COLO668 (cell line): Measurements from ENCODE around the gene TP73.
"Not testable (repeated sequence)": the region's sequence is repeated elsewhere in the genome, so short reads cannot be mapped to it uniquely, and the experiment has no call there.

Experiments
- DNase-seq: peaks from one replicate; lab custom pipeline; 2025; ENCODE audit not compliant: unreplicated experiment; lab: John Stamatoyannopoulos, UW

The TP73 gene

GRCh38 chr1:3740752-3741151 lies 88.4 kb downstream of the TP73 start:
- no peak for DNase-seq

- no peak for DNase-seq
Measured at GRCh38 chr1:3741566-3742438, 89.5 kb downstream of the TP73 start.

GRCh38 chr1:3742439-3743298 lies 90.4 kb downstream of the TP73 start:
- no peak for DNase-seq

- DNase-seq: no peak
Measured at GRCh38 chr1:3743421-3743820, 91.1 kb downstream of the TP73 start.

- DNase-seq: no peak
Measured at GRCh38 chr1:3743826-3744225, 91.5 kb downstream of the TP73 start.

- no peak for DNase-seq
Measured at GRCh38 chr1:3744646-3745045, 92.3 kb downstream of the TP73 start.

GRCh38 chr1:3745071-3745470 lies 92.8 kb downstream of the TP73 start:
- DNase-seq: no peak

- no peak for DNase-seq
Measured at GRCh38 chr1:3745590-3746381, 93.5 kb downstream of the TP73 start.

GRCh38 chr1:3746389-3746829 lies 94.1 kb downstream of the TP73 start:
- DNase-seq: peak; percentile 60

- peak; percentile 97 for DNase-seq
Measured at GRCh38 chr1:3746830-3747521, 94.7 kb downstream of the TP73 start.

GRCh38 chr1:3747522-3747848 lies 95.2 kb downstream of the TP73 start:
- DNase-seq: no peak

- DNase-seq: no peak
Measured at GRCh38 chr1:3747903-3748302, 95.6 kb downstream of the TP73 start.

- DNase-seq: not testable (repeated sequence)
Measured at GRCh38 chr1:3748316-3748900, 96.1 kb downstream of the TP73 start.

GRCh38 chr1:3749512-3749911 lies 97.2 kb downstream of the TP73 start:
- DNase-seq: no peak

GRCh38 chr1:3750741-3751140 lies 98.4 kb downstream of the TP73 start:
- DNase-seq: no peak

- no peak for DNase-seq
Measured at GRCh38 chr1:3752400-3752945, 100.2 kb downstream of the TP73 start, which contains the start of gene CCDC27. Gene CCDC27 (plus strand): TSS chr1:3752450. CDS start chr1:3752482, 32 bp downstream.

- DNase-seq: no peak
Measured at GRCh38 chr1:3753656-3754454, 101.5 kb downstream of the TP73 start.

- DNase-seq: no peak
Measured at GRCh38 chr1:3756394-3756793, 104.1 kb downstream of the TP73 start.

GRCh38 chr1:3759164-3759563 lies 106.8 kb downstream of the TP73 start:
- DNase-seq: no peak
